CD4-positive, alpha-beta T cell treated with Interferon gamma for 1 hour (primary cell): ENCODE measurements around the gene RS1.

Source experiments
- DNase-seq: peaks from one replicate; pipeline ENCODE4 v3.0.0-alpha.2; 2020

The RS1 gene

GRCh38 chrX:18666614-18667013 lies 5.3 kb downstream of the RS1 start:
- DNase-seq, result peak; percentile 21

DNA sequence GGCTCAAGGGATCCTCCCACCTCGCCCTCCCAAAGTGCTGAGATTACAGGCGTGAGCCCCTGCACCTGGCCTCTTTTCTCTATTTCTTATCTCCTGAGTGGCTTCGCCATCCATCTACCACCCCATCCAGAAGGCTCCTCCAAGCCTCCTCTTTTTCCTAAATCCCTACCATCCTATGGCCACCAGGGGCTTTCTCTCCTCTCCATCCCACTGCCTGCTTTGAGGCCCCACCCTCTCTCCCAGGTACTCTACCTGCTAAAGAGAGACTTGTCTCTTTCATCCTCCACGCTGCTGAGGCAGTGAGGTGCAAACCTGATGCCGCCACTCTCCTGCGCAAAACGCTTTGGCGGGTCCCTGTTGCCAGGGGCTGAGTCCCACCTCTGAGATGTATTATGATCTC lies 7.0 kb downstream of the RS1 start:
- no peak for DNase-seq

GRCh38 chrX:18661273-18661672 lies 10.6 kb downstream of the RS1 start:
- DNase-seq, result no peak

DNA sequence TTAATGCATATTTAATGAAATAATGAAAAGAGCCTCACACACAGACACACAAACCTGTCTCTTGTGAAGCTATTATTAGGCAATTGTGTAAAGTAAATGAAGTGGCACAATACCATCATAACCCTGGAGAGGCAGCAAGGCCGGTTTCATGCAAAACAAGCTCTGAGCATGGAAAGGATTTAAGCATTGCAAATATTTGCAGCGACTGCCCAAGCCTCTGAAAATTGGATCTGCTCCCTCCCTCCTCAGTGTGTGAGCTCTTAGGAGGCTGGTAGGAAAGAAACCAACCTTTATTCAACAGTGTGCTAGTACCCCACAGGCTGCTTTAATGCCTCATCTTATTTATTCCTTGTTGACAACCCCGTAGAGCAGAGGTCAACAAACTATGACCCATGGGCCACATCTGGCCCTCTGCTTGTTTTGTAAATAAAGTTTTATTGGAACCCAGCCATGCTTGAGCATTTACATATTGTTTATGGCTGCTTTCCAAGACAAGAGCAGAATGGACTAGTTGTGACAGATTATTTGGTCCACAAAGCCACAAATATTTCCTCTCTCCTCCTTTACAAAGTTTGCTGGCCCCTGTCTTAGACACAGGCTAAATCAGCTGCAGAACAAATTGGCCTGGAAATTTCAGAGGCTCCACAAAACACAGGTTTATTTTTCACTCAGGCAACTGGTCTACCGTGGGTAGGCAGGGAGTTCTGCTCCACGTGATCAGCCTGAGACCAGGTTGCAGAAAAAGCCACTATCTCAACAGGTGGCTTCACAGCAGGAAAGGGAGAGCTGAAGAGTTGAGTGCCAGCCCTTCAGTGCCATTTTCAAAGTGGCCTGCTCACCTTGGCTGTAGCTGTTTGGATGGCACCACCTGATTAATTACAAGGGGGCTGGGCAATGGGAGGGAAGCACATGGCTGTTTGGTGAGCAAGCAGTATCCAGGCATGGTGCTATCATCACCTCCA lies 16.8 kb downstream of the RS1 start:
- no peak for DNase-seq

DNA sequence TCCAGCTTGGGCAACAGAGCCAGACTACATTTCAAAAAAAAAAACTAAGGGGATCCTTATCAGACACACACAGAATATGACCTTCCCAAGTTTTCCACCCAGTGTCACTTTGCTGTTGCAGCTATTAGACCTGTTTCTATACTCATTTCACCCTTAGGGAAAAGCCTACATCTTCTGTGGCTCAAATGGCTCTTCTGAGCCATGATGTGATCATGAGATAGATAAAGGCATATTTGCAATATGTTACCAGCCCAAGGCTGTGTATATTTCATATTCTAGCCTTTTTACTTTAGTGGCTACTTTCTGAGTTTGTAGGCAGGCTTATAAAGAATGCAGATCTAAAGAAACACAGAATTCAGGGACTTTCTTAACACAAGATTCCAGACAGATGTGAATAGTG lies 19.3 kb downstream of the RS1 start:
- no peak for DNase-seq

DNA sequence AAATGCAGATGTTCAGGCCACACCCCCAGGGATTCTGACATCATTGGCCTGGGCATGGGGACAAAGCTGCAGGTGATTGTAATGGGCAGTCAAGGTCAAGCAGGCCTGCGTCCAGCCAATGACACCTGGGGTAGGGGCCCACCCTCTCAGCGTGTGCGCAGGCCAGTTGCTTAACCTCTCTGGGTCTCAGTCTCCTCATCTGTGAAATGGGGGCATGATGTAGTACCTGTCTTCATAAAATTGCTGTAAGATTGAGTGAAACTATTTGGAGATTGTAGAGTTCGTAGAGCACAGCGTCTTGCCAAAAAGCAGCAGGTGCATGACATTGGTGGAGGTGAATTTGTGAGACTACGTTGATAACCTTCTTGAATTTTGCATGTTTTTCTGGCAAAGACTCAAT lies 21.2 kb downstream of the RS1 start:
- no peak for DNase-seq

DNA sequence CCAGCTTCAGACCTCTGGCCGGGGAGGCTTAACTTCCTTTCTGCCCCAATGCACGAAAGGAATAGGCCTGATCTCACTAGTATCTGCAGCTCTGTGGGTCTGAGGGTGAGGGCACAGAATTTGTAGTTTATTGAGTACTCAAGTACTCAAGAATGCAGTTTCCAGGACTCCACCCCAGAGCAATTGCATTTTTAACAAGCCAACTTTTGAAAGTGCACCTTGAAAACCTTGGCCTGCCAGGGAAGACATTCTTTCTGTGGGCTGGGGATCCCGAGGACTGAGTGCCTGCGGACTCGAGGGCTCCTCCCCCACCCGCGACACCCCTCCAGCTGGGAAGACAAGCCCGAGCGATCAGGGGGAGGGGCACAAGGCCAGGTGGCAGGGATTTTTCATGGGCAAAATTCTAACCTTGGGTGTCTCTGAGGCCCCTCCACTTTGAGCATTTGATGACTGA lies 22.4 kb downstream of the RS1 start:
- no peak for DNase-seq

DNA sequence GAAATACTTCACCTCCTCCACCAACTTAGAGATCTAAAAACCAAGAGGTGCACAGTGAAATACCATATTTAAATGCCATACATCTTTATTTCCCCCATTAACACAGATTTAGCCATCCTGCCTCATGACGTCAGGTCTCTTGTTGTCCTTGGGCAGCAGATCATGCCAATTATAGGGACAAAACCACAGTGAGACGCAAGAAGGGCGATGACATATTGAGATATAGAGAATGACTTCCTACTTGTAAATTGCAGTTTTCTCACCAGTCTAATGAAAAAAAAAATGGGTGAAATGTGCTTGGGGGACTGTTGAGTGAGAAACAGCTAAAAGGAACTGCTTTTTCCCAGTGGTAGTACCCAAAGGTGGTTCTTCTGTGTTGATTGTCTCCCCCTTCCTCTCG lies 24.3 kb downstream of the RS1 start:
- DNase-seq, result no peak

DNA sequence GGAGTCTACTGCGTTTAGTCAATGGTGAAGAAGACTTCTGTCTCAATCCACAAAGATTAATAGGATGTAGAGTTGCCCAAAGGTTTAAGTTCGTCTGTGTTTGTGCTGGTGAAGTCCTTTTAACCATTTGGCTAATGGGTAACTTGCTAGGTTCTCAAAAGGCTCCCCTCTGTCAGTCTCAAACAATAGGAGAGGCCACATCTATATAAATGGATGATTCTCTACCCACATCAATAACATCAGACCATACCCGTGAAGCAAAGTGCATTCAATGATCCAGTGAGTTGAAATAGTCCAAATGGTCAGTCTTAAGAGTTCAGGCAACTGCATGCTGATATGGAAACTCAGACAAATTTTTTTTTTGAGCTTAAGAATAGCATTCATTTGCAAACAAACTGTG lies 28.1 kb downstream of the RS1 start:
- DNase-seq, result no peak

DNA sequence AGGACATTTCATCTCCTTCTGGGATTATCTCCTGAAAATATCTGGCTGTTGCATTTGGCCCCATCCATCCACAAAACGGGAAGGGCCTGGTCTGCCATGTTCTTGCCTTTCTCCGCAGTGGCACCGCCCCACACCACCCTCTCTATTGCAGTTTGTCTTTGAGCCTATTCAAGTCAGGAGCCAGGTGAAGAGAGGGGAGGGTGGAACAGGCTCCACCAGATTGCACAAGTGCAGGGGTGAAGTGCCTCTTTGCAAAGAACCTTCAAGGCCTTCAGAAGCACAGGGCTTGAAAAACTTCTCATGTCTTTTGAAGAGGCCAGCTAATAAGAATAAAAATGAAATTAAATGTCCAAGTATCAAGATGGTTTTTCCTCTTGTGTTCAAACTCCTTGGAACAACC lies 28.7 kb downstream of the RS1 start:
- no peak for DNase-seq

DNA sequence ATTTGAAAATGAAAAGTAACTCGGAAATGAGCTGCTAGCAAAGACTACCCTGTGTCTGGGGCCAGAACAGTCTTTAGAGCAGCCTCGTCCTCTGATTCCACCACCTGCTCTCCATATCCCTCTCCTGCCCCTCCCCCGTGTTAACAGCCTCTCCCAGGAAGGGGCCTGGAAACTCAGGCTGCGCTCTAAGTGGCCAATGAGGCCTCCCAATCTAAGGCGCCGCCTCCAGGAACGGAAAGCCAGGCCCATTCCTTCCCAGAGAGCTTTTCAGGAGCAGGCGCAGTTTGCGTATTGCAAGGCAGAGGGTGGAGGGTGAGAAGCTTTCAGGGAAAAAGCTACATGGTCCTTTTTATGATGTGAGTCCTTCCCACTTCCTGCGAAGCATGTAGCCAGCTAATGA lies 31.2 kb downstream of the RS1 start:
- DNase-seq, result no peak

DNA sequence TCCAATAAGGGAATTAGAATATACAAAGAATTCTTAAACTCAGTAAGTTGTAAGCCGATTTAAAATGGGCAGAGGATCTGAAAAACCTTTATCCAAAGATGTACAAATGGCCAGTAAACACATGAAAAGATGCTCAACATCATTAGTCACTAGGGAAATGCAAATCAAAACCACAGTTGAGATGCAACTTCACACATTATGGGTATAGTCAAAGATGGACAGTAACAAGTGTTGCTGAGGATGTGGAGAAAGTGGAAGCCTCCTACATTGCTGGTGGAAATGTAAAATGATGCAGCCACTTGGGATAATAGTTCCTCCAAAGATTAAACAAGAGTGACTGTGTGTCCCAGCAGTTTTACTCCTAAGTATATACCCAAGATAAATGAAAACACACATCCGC lies 32.6 kb downstream of the RS1 start:
- no peak for DNase-seq

- DNase-seq, result no peak
Observed at GRCh38 chrX:18638398-18638797, 33.5 kb downstream of the RS1 start.

DNA sequence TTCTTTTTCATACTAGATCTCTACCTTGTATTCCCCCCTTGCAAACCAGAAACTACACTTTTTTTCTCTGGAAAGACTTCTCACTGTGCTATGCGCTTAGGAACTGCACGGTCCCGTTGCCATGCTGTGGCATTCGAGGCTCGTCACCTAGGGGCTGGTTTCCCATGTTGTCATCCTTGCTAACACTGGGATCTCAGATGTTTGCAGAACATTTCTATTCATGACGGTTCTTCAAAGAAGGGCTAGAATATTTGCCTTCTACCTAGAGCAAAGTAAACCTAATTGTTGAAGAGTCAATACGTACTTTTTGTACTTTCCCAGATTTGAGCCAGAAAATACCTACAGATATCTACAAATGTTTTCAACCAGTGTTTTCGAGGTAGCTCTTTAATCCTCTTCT lies 41.0 kb downstream of the RS1 start:
- DNase-seq, result no peak

GRCh38 chrX:18624599-18624998 lies 47.3 kb downstream of the RS1 start:
- DNase-seq, result no peak

GRCh38 chrX:18620349-18620748 lies 51.6 kb downstream of the RS1 start:
- DNase-seq, result no peak

- no peak for DNase-seq
Observed at GRCh38 chrX:18619288-18619687, 52.6 kb downstream of the RS1 start.

GRCh38 chrX:18617407-18617750 lies 54.5 kb downstream of the RS1 start:
- no peak for DNase-seq

DNA sequence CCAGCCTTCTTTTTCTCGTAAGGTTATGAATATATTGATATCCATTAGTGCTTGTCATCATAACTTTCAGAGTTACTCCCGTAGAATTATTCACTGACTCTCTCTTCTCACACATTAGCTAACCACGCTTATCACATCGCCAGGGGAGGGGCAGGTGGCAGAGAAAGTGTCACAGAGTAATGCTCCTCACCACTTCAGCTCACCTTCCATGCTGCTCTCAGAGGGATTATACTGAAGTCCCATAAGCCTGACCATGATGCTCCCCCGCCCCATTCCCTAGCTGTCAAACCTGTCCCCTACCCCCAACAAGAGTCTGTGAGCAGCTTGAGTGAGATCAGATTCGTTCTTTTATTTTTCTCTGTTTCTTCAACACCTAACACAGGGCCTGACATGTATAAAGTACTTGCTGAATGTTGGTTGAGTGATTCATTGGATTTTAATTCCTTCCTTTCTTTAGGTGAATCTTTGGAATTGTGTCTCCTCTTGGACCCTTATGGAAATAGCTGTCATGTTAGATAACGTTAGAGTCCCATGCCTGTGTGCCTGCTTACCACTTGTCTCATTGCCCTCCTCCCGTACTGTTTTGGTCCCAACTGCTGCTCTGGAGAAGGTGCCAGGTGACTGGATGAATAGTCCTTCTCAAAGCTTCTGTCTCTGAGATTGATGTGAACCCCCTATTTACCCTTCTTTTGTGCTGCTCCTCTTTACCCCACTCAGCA lies 55.1 kb downstream of the RS1 start:
- no peak for DNase-seq

DNA sequence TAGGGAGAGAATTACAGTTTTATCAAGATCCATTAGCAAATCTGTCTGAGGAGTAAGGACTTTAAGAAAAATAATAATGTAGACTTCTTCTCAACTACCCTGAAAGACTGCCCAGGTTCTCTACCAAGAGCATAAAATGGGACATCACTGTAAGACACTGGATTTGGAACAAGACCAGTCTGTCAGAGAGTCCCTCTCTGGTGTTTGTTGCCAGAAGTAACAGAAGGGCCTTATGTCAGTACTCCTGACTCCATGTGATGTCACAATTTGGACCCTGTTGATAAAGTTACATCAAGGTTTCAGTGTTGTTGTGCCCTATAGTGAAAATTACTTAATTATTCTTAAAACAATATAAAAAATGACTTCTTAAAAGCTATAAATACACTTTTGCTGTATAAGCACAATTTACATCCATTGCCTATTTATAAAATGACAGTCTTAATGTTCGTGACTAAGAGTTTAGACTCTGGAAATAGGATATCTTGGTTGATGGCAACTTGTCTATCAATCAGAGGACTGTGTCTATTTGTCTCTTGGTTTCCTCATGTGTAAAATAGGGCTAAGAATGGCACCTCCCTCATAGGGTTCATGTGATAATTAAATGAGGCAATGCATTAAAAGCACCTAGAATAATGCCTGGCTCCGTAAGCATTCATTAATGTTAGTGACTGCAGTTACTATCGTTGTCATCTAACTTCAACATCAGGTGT lies 57.8 kb downstream of the RS1 start:
- no peak for DNase-seq

GRCh38 chrX:18607966-18608365 lies 63.9 kb downstream of the RS1 start:
- DNase-seq, result no peak

- DNase-seq, result no peak
Observed at GRCh38 chrX:18598413-18598812, 73.5 kb downstream of the RS1 start.

GRCh38 chrX:18596096-18596495 lies 75.8 kb downstream of the RS1 start:
- no peak for DNase-seq

DNA sequence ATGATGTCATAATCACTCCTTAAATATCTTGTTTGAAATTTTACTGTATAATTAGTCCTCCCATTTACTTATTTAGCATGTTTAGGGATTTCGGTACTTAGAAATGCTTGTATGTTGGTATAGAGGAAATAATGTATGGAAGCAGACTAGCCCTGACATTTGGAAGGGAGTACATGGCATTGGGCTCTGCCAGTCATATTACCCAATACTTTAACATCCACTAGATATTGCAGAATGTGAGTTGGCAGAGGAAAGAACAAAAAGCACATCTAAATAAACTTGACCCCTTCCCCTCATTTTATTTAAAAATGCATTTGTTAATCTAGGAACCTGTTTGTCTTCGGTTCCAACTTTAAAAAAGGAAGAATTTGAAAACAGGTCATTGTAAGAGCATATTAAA lies 77.8 kb downstream of the RS1 start:
- no peak for DNase-seq
